CD4-positive, CD25-positive, alpha-beta regulatory T cell (primary cell): ENCODE measurements around the gene NOL4. TPM values are rescaled to one million over a fixed set of nuclear protein-coding genes. Genes with fewer than 3 reads are reported as not detected.
"Not testable (repeated sequence)": the region's sequence is repeated elsewhere in the genome, so short reads cannot be mapped to it uniquely, and the experiment has no call there.

ENCODE experiments used
- ATAC-seq, 2 donors: fragments of 150-1000 bp; cut with Tn5 transposase; one replicate each; pipeline ENCODE4 v1.10.0; 2021; ENCODE audit warnings: low read depth in 2 of 2, moderate number of reproducible peaks in 2 of 2, moderate library complexity in 1 of 2
- DNase-seq, 3 donors: peaks; one replicate each; pipeline versions ENCODE4 v3.0.0 to v3.0.0-alpha.2; 2012 to 2022; ENCODE audit warnings: mixed read lengths in 1 of 3
- H3K27ac ChIP-seq: one replicate; pipeline ENCODE4 v1.7.0; 2013; ENCODE audit warnings: mild to moderate bottlenecking, low read length; ENCODE audit not compliant: insufficient read depth, poor library complexity, severe bottlenecking
- H3K27me3 ChIP-seq: one replicate; pipeline ENCODE4 v1.7.0; 2013; ENCODE audit warnings: low read length; ENCODE audit not compliant: control insufficient read depth, insufficient read depth
- H3K36me3 ChIP-seq: one replicate; pipeline ENCODE4 v1.7.0; 2013; ENCODE audit warnings: mild to moderate bottlenecking, low read length, moderate library complexity; ENCODE audit not compliant: control insufficient read depth, insufficient read depth
- H3K4me1 ChIP-seq: 2 replicates; pipeline ENCODE4 v1.7.0; 2013; ENCODE audit warnings: mild to moderate bottlenecking, low read length; ENCODE audit not compliant: insufficient read depth, control insufficient read depth, poor library complexity, severe bottlenecking
- H3K4me3 ChIP-seq: one replicate; pipeline ENCODE4 v1.7.0; 2013; ENCODE audit warnings: low read depth, mild to moderate bottlenecking, low read length, moderate library complexity
- H3K9me3 ChIP-seq, 2 experiments: 1 replicate in 1 of 2; 2 replicates in 1 of 2; pipeline ENCODE4 v1.7.0; 2013; ENCODE audit warnings: low read length in 2 of 2, mild to moderate bottlenecking in 1 of 2, moderate library complexity in 1 of 2; ENCODE audit not compliant: control insufficient read depth in 2 of 2
- H3K27ac Mint-ChIP-seq, 3 donors: one replicate each; pipeline ENCODE4 v1.8.0; 2020 to 2022; ENCODE audit warnings: mild to moderate bottlenecking in 3 of 3, mixed read lengths in 3 of 3, moderate library complexity in 2 of 3
- H3K27me3 Mint-ChIP-seq: one replicate; pipeline ENCODE4 v1.8.0; 2022; ENCODE audit warnings: mild to moderate bottlenecking, mixed read lengths
- H3K36me3 Mint-ChIP-seq: one replicate; pipeline ENCODE4 v1.8.0; 2020; ENCODE audit warnings: mixed read lengths
- H3K4me1 Mint-ChIP-seq, 4 donors: one replicate each; pipeline ENCODE4 v1.8.0; 2020 to 2022; ENCODE audit warnings: mixed read lengths in 4 of 4, mild to moderate bottlenecking in 1 of 4
- H3K4me3 Mint-ChIP-seq, 4 donors: one replicate each; pipeline ENCODE4 v1.8.0; 2020 to 2022; ENCODE audit warnings: mild to moderate bottlenecking in 4 of 4, mixed read lengths in 4 of 4, moderate library complexity in 3 of 4
- H3K9me3 Mint-ChIP-seq, 7 donors: one replicate each; pipeline ENCODE4 v1.8.0; 2020 to 2022; ENCODE audit warnings: mixed read lengths in 7 of 7, mild to moderate bottlenecking in 3 of 7, moderate library complexity in 2 of 7
- polyA plus RNA-seq, 4 donors: library from polyadenylated mRNA; unstranded; fragments of 300-500 nt; fragmentation: Illumina TruSeq; gene quantifications; one replicate each; pipeline ENCODE4 v1.2.3, GENCODE V29; 2021
- total RNA-seq: library from RNA; stranded (reverse); gene quantifications from one replicate; pipeline ENCODE4 v1.2.3, GENCODE V29; 2022

Gene NOL4
- total and polyA plus RNA-seq, 5 donors from 2014 or later: not detected

- H3K4me3 ChIP-seq: not testable (repeated sequence)
Measured at GRCh38 chr18:34233781-34234388, 9.2 kb upstream of the NOL4 start.

GRCh38 chr18:34225218-34225553 is 473 bp upstream of the NOL4 start:
- peaks cover 21% of the 10 kb centered on the region for H3K27me3 Mint-ChIP-seq

More at GRCh38 chr18:34233781-34234388, 9.2 kb upstream of the NOL4 start:
- H3K27me3 ChIP-seq, ATAC-seq, H3K27ac ChIP-seq, H3K4me3 Mint-ChIP-seq, H3K36me3 ChIP-seq, H3K4me1 ChIP-seq, H3K36me3 Mint-ChIP-seq, H3K4me1 Mint-ChIP-seq, H3K27ac Mint-ChIP-seq, H3K27me3 Mint-ChIP-seq, DNase-seq, H3K9me3 ChIP-seq: not testable (repeated sequence)
- H3K9me3 Mint-ChIP-seq: peaks cover 0 to 19% (median 9%) of the 10 kb centered on the region in 7 donors

GRCh38 chr18:34223893-34224422 is 755 bp downstream of the NOL4 start:
- Mint-ChIP-seq H3K9me3 (peaks cover 1 to 12% (median 6%) of the 10 kb centered on the region in 7 donors), H3K4me1 (peaks cover 0 to 4% (median 0%) of the 10 kb centered on the region in 4 donors), H3K27me3 (peaks cover 21% of the 10 kb centered on the region), H3K27ac (no peak overlapping the region), H3K4me3 (no peak overlapping the region), H3K36me3 (no peaks in the 10 kb centered on the region)
- DNase-seq: no peak
- H3K4me3 ChIP-seq: no peak overlapping the region
- H3K36me3 ChIP-seq: no peaks in the 10 kb centered on the region
- peaks cover 5% of the 10 kb centered on the region for H3K27me3 ChIP-seq
- H3K4me1 ChIP-seq: no peaks in the 10 kb centered on the region
- no peak overlapping the region for H3K27ac ChIP-seq
- ATAC-seq: no peak
- H3K9me3 ChIP-seq: no peaks in the 10 kb centered on the region

More at GRCh38 chr18:34225218-34225553, 473 bp upstream of the NOL4 start:
- peaks cover 0 to 4% (median 0%) of the 10 kb centered on the region in 4 donors for H3K4me1 Mint-ChIP-seq
- peaks cover 1 to 12% (median 6%) of the 10 kb centered on the region in 7 donors for H3K9me3 Mint-ChIP-seq
- Histone ChIP-seq H3K27ac (no peak overlapping the region), H3K4me3 (no peak overlapping the region), H3K9me3 (no peaks in the 10 kb centered on the region), H3K36me3 (no peaks in the 10 kb centered on the region), H3K27me3 (peaks cover 5% of the 10 kb centered on the region), H3K4me1 (no peaks in the 10 kb centered on the region)
- no peaks in the 10 kb centered on the region for H3K36me3 Mint-ChIP-seq
- no peak for DNase-seq
- no peak for ATAC-seq
- H3K4me3 Mint-ChIP-seq: no peak overlapping the region
- H3K27ac Mint-ChIP-seq: no peak overlapping the region

- peaks cover 0 to 4% (median 0%) of the 10 kb centered on the region in 4 donors for H3K4me1 Mint-ChIP-seq
- Histone ChIP-seq H3K27me3 (peaks cover 5% of the 10 kb centered on the region), H3K36me3 (no peaks in the 10 kb centered on the region), H3K9me3 (no peaks in the 10 kb centered on the region), H3K4me1 (no peaks in the 10 kb centered on the region), H3K4me3 (no peak overlapping the region), H3K27ac (no peak overlapping the region)
- no peak overlapping the region for H3K4me3 Mint-ChIP-seq
- DNase-seq (no peak), ATAC-seq (no peak)
- peaks cover 0 to 9% (median 5%) of the 10 kb centered on the region in 7 donors for H3K9me3 Mint-ChIP-seq
- H3K27me3 Mint-ChIP-seq: peaks cover 21% of the 10 kb centered on the region
- no peaks in the 10 kb centered on the region for H3K36me3 Mint-ChIP-seq
- H3K27ac Mint-ChIP-seq: no peak overlapping the region
Measured at GRCh38 chr18:34223164-34223892, 1.4 kb downstream of the NOL4 start.

DNA sequence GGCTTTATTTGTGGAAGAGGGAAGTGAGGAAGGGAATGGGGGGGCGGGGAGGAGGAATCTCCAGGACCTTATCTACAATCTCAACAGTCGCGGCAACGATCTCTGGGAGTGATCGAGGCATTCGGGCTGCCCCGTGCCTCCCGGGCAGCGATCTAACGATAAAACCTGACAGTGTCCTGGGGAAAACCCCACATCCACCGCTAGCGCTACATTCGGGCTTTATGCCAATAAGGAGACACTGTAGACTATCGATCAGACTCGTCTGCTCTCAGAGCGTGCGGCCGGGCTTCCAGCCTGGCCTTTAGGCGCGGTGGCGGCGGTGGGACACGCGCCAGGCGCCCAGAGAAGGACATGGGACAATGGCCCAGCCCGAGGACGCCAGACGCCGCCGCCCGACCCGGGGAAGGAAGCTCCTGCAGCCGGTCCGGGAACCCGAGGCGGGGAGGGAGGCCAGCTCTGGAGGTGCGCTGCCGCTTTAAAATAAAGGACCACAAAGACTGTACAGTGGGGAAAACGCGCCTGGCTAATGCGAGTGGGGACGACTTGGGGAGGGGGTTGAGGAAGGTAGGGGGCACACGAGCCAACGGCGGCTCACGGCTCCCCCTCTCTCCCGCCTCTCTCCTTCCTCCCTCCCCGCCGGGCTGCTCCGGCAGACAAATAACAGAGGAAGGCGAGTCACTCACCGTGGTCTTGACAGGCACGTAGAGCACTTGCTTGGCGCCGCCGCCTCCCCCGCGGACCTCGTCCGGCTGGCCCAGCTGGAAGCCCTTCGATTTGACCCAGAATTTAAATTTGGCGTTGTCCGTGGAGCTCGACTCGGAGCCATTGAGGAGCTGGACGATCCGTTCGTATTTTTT is 2.2 kb downstream of the NOL4 start:
- Histone ChIP-seq H3K9me3 (no peaks in the 10 kb centered on the region), H3K27me3 (peaks cover 5% of the 10 kb centered on the region), H3K4me3 (no peak overlapping the region), H3K27ac (no peak overlapping the region), H3K4me1 (no peaks in the 10 kb centered on the region), H3K36me3 (no peaks in the 10 kb centered on the region)
- peaks cover 0 to 4% (median 0%) of the 10 kb centered on the region in 4 donors for H3K4me1 Mint-ChIP-seq
- no peak overlapping the region for H3K27ac Mint-ChIP-seq
- ATAC-seq (no peak), DNase-seq (no peak)
- no peaks in the 10 kb centered on the region for H3K36me3 Mint-ChIP-seq
- H3K4me3 Mint-ChIP-seq: no peak overlapping the region
- peaks cover 2 to 14% (median 4%) of the 10 kb centered on the region in 7 donors for H3K9me3 Mint-ChIP-seq
- peaks cover 21% of the 10 kb centered on the region for H3K27me3 Mint-ChIP-seq

DNA sequence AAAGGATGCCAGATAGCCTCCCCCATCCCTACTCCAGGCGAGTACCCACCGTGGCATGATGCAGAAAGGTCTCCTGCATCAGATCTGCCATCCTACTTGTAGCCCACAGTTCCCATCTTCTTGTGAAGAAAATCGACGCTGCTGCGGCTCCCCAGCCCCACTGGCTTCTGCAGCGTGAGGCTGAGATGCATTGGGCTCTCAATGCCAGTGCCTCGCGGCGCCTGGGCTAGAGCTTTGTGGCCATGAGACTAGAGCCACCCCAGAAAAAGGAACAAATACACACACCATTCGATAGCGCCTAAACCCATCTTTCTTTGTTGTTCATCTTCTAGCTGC is 2.8 kb downstream of the NOL4 start:
- DNase-seq (no peak), ATAC-seq (no peak)
- peaks cover 21% of the 10 kb centered on the region for H3K27me3 Mint-ChIP-seq
- no peak overlapping the region for H3K27ac Mint-ChIP-seq
- peaks cover 0 to 14% (median 4%) of the 10 kb centered on the region in 7 donors for H3K9me3 Mint-ChIP-seq
- H3K4me3 Mint-ChIP-seq: no peak overlapping the region
- no peaks in the 10 kb centered on the region for H3K36me3 Mint-ChIP-seq
- no peaks in the 10 kb centered on the region for H3K36me3 ChIP-seq
- H3K4me1 ChIP-seq: no peaks in the 10 kb centered on the region
- no peak overlapping the region for H3K27ac ChIP-seq
- H3K4me1 Mint-ChIP-seq: peaks cover 0 to 4% (median 0%) of the 10 kb centered on the region in 4 donors
- H3K27me3 ChIP-seq: peaks cover 5% of the 10 kb centered on the region
- no peak overlapping the region for H3K4me3 ChIP-seq
- no peaks in the 10 kb centered on the region for H3K9me3 ChIP-seq

- H3K36me3 ChIP-seq: no peaks in the 10 kb centered on the region
- H3K9me3 ChIP-seq: no peaks in the 10 kb centered on the region
- Mint-ChIP-seq H3K4me1 (peaks cover 0 to 4% (median 0%) of the 10 kb centered on the region in 4 donors), H3K27me3 (peaks cover 19% of the 10 kb centered on the region), H3K9me3 (peaks cover 0 to 14% (median 3%) of the 10 kb centered on the region in 7 donors), H3K27ac (no peak overlapping the region), H3K4me3 (no peak overlapping the region), H3K36me3 (no peaks in the 10 kb centered on the region)
- no peak for ATAC-seq
- no peaks in the 10 kb centered on the region for H3K4me1 ChIP-seq
- H3K27me3 ChIP-seq: peaks cover 2% of the 10 kb centered on the region
- no peak overlapping the region for H3K4me3 ChIP-seq
- no peak for DNase-seq
- no peak overlapping the region for H3K27ac ChIP-seq
Measured at GRCh38 chr18:34220081-34220815, 4.5 kb downstream of the NOL4 start.
